Measurements from ENCODE around the gene VEZF1.
"Not testable (repeated sequence)": the region's sequence is repeated elsewhere in the genome, so short reads cannot be mapped to it uniquely, and the experiment has no call there.

VEZF1 gene

GRCh38 chr17:57975044-57975443 lies 13.0 kb downstream of the VEZF1 start:
- DNase-seq (ENCODE audit: low read depth in 2 of 2), result no peak

GRCh38 chr17:57974053-57974824 lies 13.8 kb downstream of the VEZF1 start:
- not testable (repeated sequence) for DNase-seq (ENCODE audit: low read depth in 2 of 2)

- no peak for DNase-seq (ENCODE audit: low read depth in 2 of 2)
These were observed 15.9 kb downstream of the VEZF1 start for GRCh38 chr17:57972151-57972550.

- DNase-seq (ENCODE audit: low read depth in 2 of 2), result no peak
These were observed 16.5 kb downstream of the VEZF1 start for GRCh38 chr17:57971572-57971971.

- DNase-seq (ENCODE audit: low read depth in 2 of 2), result no peak
These were observed 17.3 kb downstream of the VEZF1 start for GRCh38 chr17:57970710-57971109.

GRCh38 chr17:57968456-57968855 lies 19.6 kb downstream of the VEZF1 start:
- no peak for DNase-seq (ENCODE audit: low read depth in 2 of 2)

- DNase-seq (ENCODE audit: low read depth in 2 of 2), result no peak
These were observed 21.2 kb downstream of the VEZF1 start for GRCh38 chr17:57966875-57967274.

- DNase-seq (ENCODE audit: low read depth in 2 of 2), result no peak
These were observed 21.8 kb downstream of the VEZF1 start for GRCh38 chr17:57966246-57966645.

GRCh38 chr17:57965521-57966160 lies 22.4 kb downstream of the VEZF1 start:
- DNase-seq (ENCODE audit: low read depth in 2 of 2), result no peak

- DNase-seq (ENCODE audit: low read depth in 2 of 2), result no peak
These were observed 24.9 kb downstream of the VEZF1 start for GRCh38 chr17:57963149-57963511.

- DNase-seq (ENCODE audit: low read depth in 2 of 2), result no peak
These were observed 25.5 kb downstream of the VEZF1 start for GRCh38 chr17:57962279-57963148.

GRCh38 chr17:57959929-57960328 lies 28.1 kb downstream of the VEZF1 start:
- DNase-seq (ENCODE audit: low read depth in 2 of 2), result no peak

- DNase-seq (ENCODE audit: low read depth in 2 of 2), result not testable (repeated sequence)
These were observed 29.7 kb downstream of the VEZF1 start for GRCh38 chr17:57958391-57958790.

GRCh38 chr17:57957886-57958285 lies 30.2 kb downstream of the VEZF1 start:
- no peak for DNase-seq (ENCODE audit: low read depth in 2 of 2)

- DNase-seq (ENCODE audit: low read depth in 2 of 2), result no peak
These were observed 30.8 kb downstream of the VEZF1 start for GRCh38 chr17:57957120-57957850.

- peak in 1 of 2 donors; percentile 24 for DNase-seq (ENCODE audit: low read depth in 2 of 2)
These were observed 31.5 kb downstream of the VEZF1 start for GRCh38 chr17:57956291-57957119.

- DNase-seq (ENCODE audit: low read depth in 2 of 2), result peak; percentile 26 to 37
These were observed 32.7 kb downstream of the VEZF1 start, which contains the start of gene CUEDC1 for GRCh38 chr17:57955183-57955931. TSS of gene CUEDC1 (minus strand) at chr17:57955412. CDS start at chr17:57885564, 69,848 bp downstream.

- DNase-seq (ENCODE audit: low read depth in 2 of 2), result no peak
These were observed 33.5 kb downstream of the VEZF1 start for GRCh38 chr17:57954397-57955182.

- DNase-seq (ENCODE audit: low read depth in 2 of 2), result no peak
These were observed 34.2 kb downstream of the VEZF1 start for GRCh38 chr17:57953705-57954396.
